HepG2 (cell line): ENCODE data around the gene UTP15. TPM values are rescaled to one million over a fixed set of nuclear protein-coding genes. Genes with fewer than 3 reads are reported as not detected.

Experiments
- ATF4 ChIP-seq, 2 experiments: fragments of 450-650 bp in 1 of 2; sonication (generic) in 1 of 2; formaldehyde crosslinking; IDR thresholded peaks; 2 replicates each; pipeline versions ENCODE4 v1.5.0 to v1.8.0; 2020 to 2022; ENCODE audit warnings: mild to moderate bottlenecking in 1 of 2, missing genetic modification reagents in 1 of 2
- CBFB ChIP-seq: sonication (generic); formaldehyde crosslinking; IDR thresholded peaks from 2 replicates; pipeline ENCODE4 v1.4.0; 2020; ENCODE audit warnings: missing genetic modification reagents
- FOXC1 ChIP-seq: sonication (generic); formaldehyde crosslinking; IDR thresholded peaks from 2 replicates; pipeline ENCODE4 v1.8.0; 2022; ENCODE audit warnings: mild to moderate bottlenecking, missing genetic modification reagents, borderline replicate concordance
- HMGA1 ChIP-seq: sonication (generic); formaldehyde crosslinking; conservative IDR thresholded peaks from 2 replicates; pipeline ENCODE4 v1.4.0; 2020; ENCODE audit warnings: missing genetic modification reagents
- HNF1A ChIP-seq, 2 experiments: sonication (generic) in 1 of 2; formaldehyde crosslinking in 1 of 2; IDR thresholded peaks; 2 replicates each; pipeline versions ENCODE4 v1.4.0 to v1.6.1; 2016 to 2020; ENCODE audit warnings: borderline replicate concordance in 1 of 2, low read depth in 1 of 2, mild to moderate bottlenecking in 1 of 2, missing genetic modification reagents in 1 of 2
- HNRNPUL1 ChIP-seq: fragments of 200-400 bp; formaldehyde crosslinking; IDR thresholded peaks from 2 replicates; pipeline ENCODE4 v1.6.1; 2017; ENCODE audit warnings: low read depth, mild to moderate bottlenecking, low read length, moderate library complexity
- MYC ChIP-seq: sonication (generic); formaldehyde crosslinking; IDR thresholded peaks from 2 replicates; pipeline ENCODE4 v1.9.0; 2021; ENCODE audit warnings: missing genetic modification reagents, borderline replicate concordance
- PAXIP1 ChIP-seq: sonication (generic); formaldehyde crosslinking; conservative IDR thresholded peaks from 2 replicates; pipeline ENCODE4 v1.4.0; 2020; ENCODE audit warnings: mild to moderate bottlenecking, missing genetic modification reagents, moderate library complexity
- POLR2AphosphoS5 ChIP-seq: IDR thresholded peaks from 2 replicates; pipeline ENCODE4 v1.6.1; 2012; ENCODE audit warnings: low read depth, low read length
- SIN3A ChIP-seq: IDR thresholded peaks from 2 replicates; pipeline ENCODE4 v1.6.1; 2011; ENCODE audit warnings: low read depth, mild to moderate bottlenecking, control low read depth, low read length, borderline replicate concordance
- ZFP62 ChIP-seq: sonication (generic); formaldehyde crosslinking; IDR thresholded peaks from 2 replicates; pipeline ENCODE4 v1.4.0; 2020; ENCODE audit warnings: missing genetic modification reagents
- ZNF264 ChIP-seq: sonication (generic); formaldehyde crosslinking; IDR thresholded peaks from 2 replicates; pipeline ENCODE4 v1.4.0; 2020; ENCODE audit warnings: missing genetic modification reagents
- ZNF30 ChIP-seq: sonication (generic); formaldehyde crosslinking; IDR thresholded peaks from 2 replicates; pipeline ENCODE4 v1.5.0; 2020; ENCODE audit warnings: mild to moderate bottlenecking, missing genetic modification reagents
- ZNF724P ChIP-seq: sonication (generic); formaldehyde crosslinking; IDR thresholded peaks from 2 replicates; pipeline ENCODE4 v1.8.0; 2022; ENCODE audit warnings: missing genetic modification reagents, borderline replicate concordance
- polyA plus RNA-seq, 8 experiments: library from polyadenylated mRNA; depleted of rRNA in 3 of 8; stranded (reverse) in 7 of 8; unstranded in 1 of 8; fragments of >200 nt; fragmentation: Illumina TruSeq in 4 of 8; extraction: Trizol in 4 of 8; gene quantifications; 2 replicates each; pipeline versions ENCODE4 v1.2.1 to v1.2.3, GENCODE V29; 2011 to 2016; ENCODE audit warnings: low read depth in 4 of 8, missing spikeins in 1 of 8, mixed read lengths in 1 of 8; ENCODE audit not compliant: insufficient read depth in 1 of 8
- total RNA-seq, 5 experiments: library from RNA; depleted of rRNA; stranded (reverse); fragments of >200 nt; fragmentation: Illumina TruSeq; extraction: Trizol; gene quantifications; 2 replicates each; pipeline ENCODE4 v1.2.3, GENCODE V29; 2016; ENCODE audit warnings: low read depth in 1 of 5
- TF ChIP-seq, protein P1 (sequence below): sonication (generic); formaldehyde crosslinking; IDR thresholded peaks from 2 replicates; pipeline ENCODE4 v1.8.0; 2022; ENCODE audit warnings: missing genetic modification reagents, mild to moderate bottlenecking, inconsistent platforms, borderline replicate concordance
- TF ChIP-seq, protein P2 (sequence below): sonication (generic); formaldehyde crosslinking; IDR thresholded peaks from 2 replicates; pipeline ENCODE4 v1.8.0; 2022; ENCODE audit warnings: mild to moderate bottlenecking, missing genetic modification reagents

UTP15 gene
- total and polyA plus RNA-seq, 2 of the 13 experiments (the other 11 are each of a cell fraction or from before 2014, with no cell fraction given) = 7.3 to 35.8 TPM

DNA sequence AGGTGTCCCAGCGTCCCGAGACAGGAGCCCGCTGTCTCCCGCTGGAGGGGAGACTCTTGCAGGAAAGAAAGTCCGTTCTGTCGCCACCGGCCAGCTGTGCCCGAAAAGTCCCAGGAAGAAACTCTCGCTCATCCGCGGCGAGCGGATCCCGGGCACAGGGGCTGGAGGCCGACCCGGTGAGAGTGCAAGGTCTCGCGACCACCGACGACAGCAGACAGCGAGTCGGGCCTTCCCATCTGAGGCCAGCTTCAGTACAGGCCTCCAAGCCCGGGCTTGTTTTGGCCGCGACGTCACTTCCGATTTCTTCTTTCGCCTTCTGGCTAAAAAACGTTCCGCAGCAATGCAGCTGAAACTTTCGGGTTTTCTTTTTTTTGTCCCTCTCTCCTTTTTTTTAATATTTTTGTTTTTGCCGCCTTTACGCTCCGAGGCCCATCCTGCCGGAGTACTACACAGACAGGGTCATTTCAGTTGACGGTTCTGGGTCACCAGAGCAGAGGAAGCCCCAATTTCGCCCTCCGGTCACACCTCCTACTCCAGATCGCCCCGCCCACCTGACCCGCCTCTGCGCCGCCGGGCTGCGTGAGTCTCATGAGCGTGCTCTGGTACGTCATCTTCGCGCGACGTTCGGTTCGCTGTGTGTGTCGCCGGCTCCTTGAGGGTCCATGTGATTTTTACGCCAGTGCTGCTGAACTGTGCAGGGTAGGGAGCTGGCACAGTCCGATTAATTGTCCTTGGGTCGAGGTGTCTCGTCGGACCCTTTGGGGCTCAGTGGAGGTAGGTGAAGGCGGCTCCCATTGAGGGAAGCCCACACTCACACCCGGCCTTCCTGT lies at the start of gene UTP15, which contains the start of gene ANKRA2 (continued):
- TF ChIP-seq, protein P1, sequence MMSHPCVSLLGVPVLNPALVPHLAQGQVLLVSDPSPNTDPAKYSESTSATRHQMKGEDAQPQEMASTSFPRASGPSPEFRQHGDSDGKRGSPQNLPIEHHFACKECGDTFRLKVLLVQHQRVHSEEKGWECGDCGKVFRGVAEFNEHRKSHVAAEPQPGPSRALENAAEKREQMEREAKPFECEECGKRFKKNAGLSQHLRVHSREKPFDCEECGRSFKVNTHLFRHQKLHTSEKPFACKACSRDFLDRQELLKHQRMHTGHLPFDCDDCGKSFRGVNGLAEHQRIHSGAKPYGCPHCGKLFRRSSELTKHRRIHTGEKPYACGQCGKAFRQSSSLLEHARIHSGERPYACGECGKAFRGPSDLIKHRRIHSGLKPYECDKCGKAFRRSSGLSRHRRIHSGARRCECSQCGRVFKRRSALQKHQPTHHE (CRISPR knock-in tag) = no peak; the same call in 1 of the 2 replicates
- TF ChIP-seq ZNF724P (CRISPR knock-in tag) (0 out of 2 replicates have a peak, but pooled peaks have one; percentile 30), HMGA1 (CRISPR knock-in tag) (no peak), HNF1A (IDR thresholded peaks at IDR 0.05; ENCODE audit: low read depth) (no peak; the same call in 1 of the 2 replicates), HNF1A (CRISPR knock-in tag; IDR thresholded peaks at IDR 0.05; ENCODE audit: borderline replicate concordance) (peak; percentile 67; the same call in 1 of the 2 replicates), PAXIP1 (peak; percentile 56), POLR2AphosphoS5 (peak; percentile 79), ATF4 (CRISPR knock-in tag; IDR thresholded peaks at IDR 0.05) (no peak), HNRNPUL1 (no peak), ZNF264 (peak; percentile 54; the same call in 1 of the 2 replicates), SIN3A (peak; percentile 96), ZFP62 (no peak), CBFB (CRISPR knock-in tag) (peak; percentile 48; the same call in 1 of the 2 replicates), ZNF30 (0 out of 2 replicates have a peak, but pooled peaks have one; percentile 48), MYC (CRISPR knock-in tag) (peak; percentile 90), FOXC1 (CRISPR knock-in tag) (no peak)
- TF ChIP-seq, protein P2, sequence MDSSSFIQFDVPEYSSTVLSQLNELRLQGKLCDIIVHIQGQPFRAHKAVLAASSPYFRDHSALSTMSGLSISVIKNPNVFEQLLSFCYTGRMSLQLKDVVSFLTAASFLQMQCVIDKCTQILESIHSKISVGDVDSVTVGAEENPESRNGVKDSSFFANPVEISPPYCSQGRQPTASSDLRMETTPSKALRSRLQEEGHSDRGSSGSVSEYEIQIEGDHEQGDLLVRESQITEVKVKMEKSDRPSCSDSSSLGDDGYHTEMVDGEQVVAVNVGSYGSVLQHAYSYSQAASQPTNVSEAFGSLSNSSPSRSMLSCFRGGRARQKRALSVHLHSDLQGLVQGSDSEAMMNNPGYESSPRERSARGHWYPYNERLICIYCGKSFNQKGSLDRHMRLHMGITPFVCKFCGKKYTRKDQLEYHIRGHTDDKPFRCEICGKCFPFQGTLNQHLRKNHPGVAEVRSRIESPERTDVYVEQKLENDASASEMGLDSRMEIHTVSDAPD = no peak
